PC-3 (cell line): Measurements from ENCODE around the gene KLRG1. TPM values are rescaled to one million over a fixed set of nuclear protein-coding genes. Genes with fewer than 3 reads are reported as not detected.

Experiments
- ATAC-seq: fragments of 200-7000 bp; cut with Tn5 transposase; 2 replicates; pipeline ENCODE4 v1.9.1; 2020; ENCODE audit warnings: mild to moderate bottlenecking, moderate library complexity
- BruUV-seq: library from RNA; stranded (reverse); fragments of 400-500 nt; replicated peaks from 2 replicates; lab custom pipeline; 2021; lab: Mats Ljungman, UMichigan
- CTCF ChIA-PET: fragments of 300-600 bp; sonication (Branson Sonifier 250); formaldehyde crosslinking; loops from one replicate; lab custom pipeline; 2022; ENCODE audit warnings: antibody characterized with exemption; lab: Charles Lee
- POLR2A ChIA-PET: fragments of 300-600 bp; sonication (Branson Sonifier 250); formaldehyde crosslinking; loops from one replicate; lab custom pipeline; 2022; ENCODE audit warnings: antibody characterized with exemption; ENCODE audit not compliant: unreplicated experiment; lab: Charles Lee
- DNase-seq: peaks from one replicate; pipeline ENCODE4 v3.0.0-alpha.2; 2015
- H2AFZ ChIP-seq: fragments of 300-600 bp; sonication (generic); 2 replicates; pipeline ENCODE4 v1.6.0; 2016; ENCODE audit warnings: antibody characterized with exemption, low read length
- H3F3A ChIP-seq: fragments of 300-600 bp; sonication (generic); one replicate; pipeline ENCODE4 v1.6.0; 2017; ENCODE audit warnings: antibody characterized with exemption, low read length, control low read depth, mild to moderate bottlenecking; ENCODE audit not compliant: unreplicated experiment
- H3K27ac ChIP-seq: fragments of 300-600 bp; sonication (generic); 2 replicates; pipeline ENCODE4 v1.5.1; 2016; ENCODE audit warnings: mild to moderate bottlenecking, low read length
- H3K27me3 ChIP-seq: fragments of 300-600 bp; sonication (generic); 2 replicates; pipeline ENCODE4 v1.6.1; 2016; ENCODE audit warnings: low read length, mixed read lengths
- H3K36me3 ChIP-seq: fragments of 300-600 bp; sonication (generic); 2 replicates; pipeline ENCODE4 v1.6.1; 2016; ENCODE audit warnings: low read depth, mixed run types, low read length, mixed read lengths
- H3K4me1 ChIP-seq: fragments of 300-600 bp; sonication (generic); 2 replicates; pipeline ENCODE4 v1.5.1; 2016; ENCODE audit warnings: low read length; ENCODE audit not compliant: insufficient read depth
- H3K4me2 ChIP-seq: fragments of 300-600 bp; sonication (generic); 2 replicates; pipeline ENCODE4 v1.6.0; 2016; ENCODE audit warnings: low read length
- H3K4me3 ChIP-seq: fragments of 300-600 bp; sonication (generic); 2 replicates; pipeline ENCODE4 v1.5.1; 2016; ENCODE audit warnings: mild to moderate bottlenecking, low read length, mixed read lengths
- H3K79me2 ChIP-seq: fragments of 300-600 bp; sonication (generic); 2 replicates; pipeline ENCODE4 v1.6.1; 2017; ENCODE audit warnings: low read length, mixed read lengths
- H3K9ac ChIP-seq: fragments of 300-600 bp; sonication (generic); 2 replicates; pipeline ENCODE4 v1.6.0; 2016; ENCODE audit warnings: mild to moderate bottlenecking, low read length
- H3K9me2 ChIP-seq: fragments of 300-600 bp; sonication (generic); replicated peaks from 2 replicates; pipeline ENCODE4 v1.6.1; 2016; ENCODE audit warnings: mixed run types, low read length, mixed read lengths
- H3K9me3 ChIP-seq: fragments of 300-600 bp; sonication (generic); 2 replicates; pipeline ENCODE4 v1.6.1; 2016; ENCODE audit warnings: low read length, mixed read lengths
- H4K20me1 ChIP-seq: fragments of 300-600 bp; sonication (generic); 2 replicates; pipeline ENCODE4 v1.6.1; 2016; ENCODE audit warnings: low read length, mixed read lengths
- CTCF ChIP-seq: fragments of 300-600 bp; sonication (generic); conservative IDR thresholded peaks from 2 replicates; pipeline ENCODE4 v1.5.1; 2017; ENCODE audit warnings: antibody characterized with exemption, low read depth, mild to moderate bottlenecking, low read length
- EZH2 ChIP-seq: fragments of 300-600 bp; sonication (generic); IDR thresholded peaks from one replicate; pipeline ENCODE4 v1.6.1; 2017; ENCODE audit warnings: antibody characterized with exemption, mild to moderate bottlenecking, low read length; ENCODE audit not compliant: unreplicated experiment
- EZH2phosphoT487 ChIP-seq: fragments of 300-600 bp; sonication (generic); IDR thresholded peaks from 2 replicates; pipeline ENCODE4 v1.6.1; 2018; ENCODE audit warnings: mild to moderate bottlenecking, antibody characterized with exemption, low read length, borderline replicate concordance
- intact Hi-C: fragments of 100-400 bp; cut with micrococcal nuclease; formaldehyde crosslinking; loops from 2 replicates; pipeline ENCODE4 v1.9.0; 2023
- total RNA-seq: library from RNA; depleted of rRNA; stranded (reverse); fragments of >200 nt; gene quantifications from 2 replicates; pipeline ENCODE4 v1.2.3, GENCODE V29; 2014

KLRG1 gene
- total RNA-seq, 1 experiment from 2014 or later = 0.15 TPM

GRCh38 chr12:8957561-8957960, 31.8 kb upstream of the KLRG1 start:
- Histone ChIP-seq H3K79me2 (no peaks in the 10 kb centered on the region), H3K9ac (no peak overlapping the region), H3K4me1 (no peaks in the 10 kb centered on the region), H2AFZ (no peak overlapping the region), H3K27ac (no peak overlapping the region), H3K9me2 (no peaks in the 10 kb centered on the region), H3K9me3 (no peaks in the 10 kb centered on the region), H3K36me3 (no peaks in the 10 kb centered on the region), H3K4me3 (no peak overlapping the region), H3F3A (no peaks in the 10 kb centered on the region), H3K27me3 (no peaks in the 10 kb centered on the region), H4K20me1 (no peaks in the 10 kb centered on the region), H3K4me2 (no peak overlapping the region)
- ChIA-PET POLR2A (no interaction called here), CTCF (no interaction called here)
- TF ChIP-seq EZH2 (no peak), EZH2phosphoT487 (no peak), CTCF (no peak)
- intact Hi-C loops = no loop called here
- DNase-seq = no peak
- BruUV-seq = no TSS peak
- no peak for ATAC-seq

- POLR2A ChIA-PET = no interaction called here
- Histone ChIP-seq H4K20me1 (no peaks in the 10 kb centered on the region), H3K4me1 (no peaks in the 10 kb centered on the region), H3K4me3 (no peak overlapping the region), H3K79me2 (no peaks in the 10 kb centered on the region), H3F3A (no peaks in the 10 kb centered on the region), H3K36me3 (no peaks in the 10 kb centered on the region), H3K9ac (no peak overlapping the region), H3K9me2 (no peaks in the 10 kb centered on the region), H2AFZ (no peak overlapping the region), H3K9me3 (no peaks in the 10 kb centered on the region), H3K27ac (no peak overlapping the region), H3K4me2 (no peak overlapping the region), H3K27me3 (no peaks in the 10 kb centered on the region)
- DNase-seq = no peak
- no TSS peak for BruUV-seq
- intact Hi-C loops = no loop called here
- TF ChIP-seq CTCF = no peak
- TF ChIP-seq EZH2phosphoT487 = no peak
- no peak for TF ChIP-seq EZH2
- CTCF ChIA-PET = no interaction called here
- ATAC-seq = no peak
Measured at GRCh38 chr12:8958066-8958465, 31.3 kb upstream of the KLRG1 start.

GRCh38 chr12:8960176-8960575, 29.2 kb upstream of the KLRG1 start:
- Histone ChIP-seq H2AFZ (no peak overlapping the region), H3K4me1 (no peaks in the 10 kb centered on the region), H3K27ac (no peak overlapping the region), H3K4me2 (no peak overlapping the region), H4K20me1 (no peaks in the 10 kb centered on the region), H3K27me3 (no peaks in the 10 kb centered on the region), H3K9ac (no peak overlapping the region), H3F3A (no peaks in the 10 kb centered on the region), H3K9me3 (no peaks in the 10 kb centered on the region), H3K36me3 (no peaks in the 10 kb centered on the region), H3K4me3 (no peak overlapping the region), H3K79me2 (no peaks in the 10 kb centered on the region), H3K9me2 (no peaks in the 10 kb centered on the region)
- POLR2A ChIA-PET = no interaction called here
- no peak for TF ChIP-seq CTCF
- no peak for TF ChIP-seq EZH2phosphoT487
- no peak for TF ChIP-seq EZH2
- DNase-seq (no peak), ATAC-seq (no peak)
- no TSS peak for BruUV-seq
- CTCF ChIA-PET = no interaction called here
- intact Hi-C loops = no loop called here
